ENCODE results near the gene AP5B1. TPM values are rescaled to one million over a fixed set of nuclear protein-coding genes. Genes with fewer than 3 reads are reported as not detected.
"Not testable (repeated sequence)": the region's sequence is repeated elsewhere in the genome, so short reads cannot be mapped to it uniquely, and the experiment has no call there.

AP5B1 gene
- total and polyA plus RNA-seq, 2 donors from 2014 or later = 6.3 to 18.3 TPM

DNA sequence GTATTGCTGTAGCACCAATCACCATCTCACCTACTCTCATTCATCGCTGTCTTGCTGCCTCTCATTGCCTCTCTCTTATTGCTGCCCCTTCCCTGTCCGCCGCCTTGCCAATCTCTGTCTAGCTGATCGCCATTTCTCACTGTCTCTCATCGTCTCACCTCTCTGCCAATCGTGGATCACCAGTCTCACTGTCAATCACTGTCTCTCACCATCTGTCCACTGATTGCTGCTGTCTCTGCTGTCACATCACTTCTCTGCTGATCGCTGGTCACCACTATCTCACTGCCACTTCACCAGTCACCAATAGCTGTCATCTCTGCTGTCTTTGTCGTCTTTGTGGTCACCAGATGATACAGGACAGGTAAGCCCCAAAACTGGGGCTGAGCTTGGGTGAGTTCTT is 39.6 kb downstream of the AP5B1 start:
- FAIRE-seq (no peak), DNase-seq (no peak)
- Histone ChIP-seq H3K27me3 (ENCODE audit: control insufficient read depth, insufficient read depth, low read length) (no peaks in the 10 kb centered on the region), H3K9me3 (ENCODE audit: control insufficient read depth in 2 of 3, insufficient read depth in 1 of 3, low read length in 3 of 3) (no peaks in the 10 kb centered on the region), H3K27ac (ENCODE audit: low read depth in 2 of 2, low read length in 2 of 2) (no peak overlapping the region), H3K9ac (ENCODE audit: low read length in 3 of 3) (no peak overlapping the region), H3K36me3 (ENCODE audit: control insufficient read depth in 2 of 3, insufficient read depth in 3 of 3, low read length in 3 of 3) (no peaks in the 10 kb centered on the region), H3K4me3 (ENCODE audit: low read length in 3 of 3) (no peak overlapping the region), H3K4me1 (ENCODE audit: control insufficient read depth in 2 of 3, insufficient read depth in 2 of 3, low read depth in 1 of 3, low read length in 3 of 3) (peaks cover 0 to 3% (median 0%) of the 10 kb centered on the region in 3 donors)
- TF ChIP-seq CTCF (IDR thresholded peaks at IDR 0.05; ENCODE audit: borderline replicate concordance, extremely low read depth, insufficient read depth) = no peak
- intact Hi-C loops (cut with DNase I) = no loop called here

DNA sequence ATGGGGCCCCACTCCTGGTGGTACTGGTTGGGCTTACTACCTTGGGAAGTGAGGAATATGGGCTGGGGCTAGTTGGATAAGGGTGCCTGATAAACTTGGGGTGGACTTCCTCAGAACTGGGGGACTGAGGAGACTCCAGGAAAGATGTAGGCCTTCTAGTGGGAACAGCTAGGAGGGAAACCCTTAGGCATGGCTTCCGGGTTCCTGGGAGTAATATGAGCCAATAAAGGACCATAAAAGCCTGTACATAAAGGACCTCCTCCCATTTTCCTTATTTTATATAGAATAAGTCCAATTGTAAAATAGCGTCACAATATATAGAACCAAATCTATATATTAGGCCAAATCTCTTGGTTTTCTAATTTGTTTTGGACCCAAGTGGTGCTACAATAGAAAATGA is 41.8 kb downstream of the AP5B1 start:
- no peak overlapping the region for H3K4me3 ChIP-seq (ENCODE audit: low read length in 3 of 3)
- no peaks in the 10 kb centered on the region for H3K27me3 ChIP-seq (ENCODE audit: control insufficient read depth, insufficient read depth, low read length)
- H3K4me1 ChIP-seq (ENCODE audit: control insufficient read depth in 2 of 3, insufficient read depth in 2 of 3, low read depth in 1 of 3, low read length in 3 of 3) = peaks cover 0 to 3% (median 0%) of the 10 kb centered on the region in 3 donors
- H3K36me3 ChIP-seq (ENCODE audit: control insufficient read depth in 2 of 3, insufficient read depth in 3 of 3, low read length in 3 of 3) = no peaks in the 10 kb centered on the region
- TF ChIP-seq CTCF (IDR thresholded peaks at IDR 0.05; ENCODE audit: borderline replicate concordance, extremely low read depth, insufficient read depth) = no peak
- intact Hi-C loops (cut with DNase I) = no loop called here
- no peak for DNase-seq
- no peak overlapping the region for H3K27ac ChIP-seq (ENCODE audit: low read depth in 2 of 2, low read length in 2 of 2)
- H3K9ac ChIP-seq (ENCODE audit: low read length in 3 of 3) = no peak overlapping the region
- no peak for FAIRE-seq
- H3K9me3 ChIP-seq (ENCODE audit: control insufficient read depth in 2 of 3, insufficient read depth in 1 of 3, low read length in 3 of 3) = no peaks in the 10 kb centered on the region

DNA sequence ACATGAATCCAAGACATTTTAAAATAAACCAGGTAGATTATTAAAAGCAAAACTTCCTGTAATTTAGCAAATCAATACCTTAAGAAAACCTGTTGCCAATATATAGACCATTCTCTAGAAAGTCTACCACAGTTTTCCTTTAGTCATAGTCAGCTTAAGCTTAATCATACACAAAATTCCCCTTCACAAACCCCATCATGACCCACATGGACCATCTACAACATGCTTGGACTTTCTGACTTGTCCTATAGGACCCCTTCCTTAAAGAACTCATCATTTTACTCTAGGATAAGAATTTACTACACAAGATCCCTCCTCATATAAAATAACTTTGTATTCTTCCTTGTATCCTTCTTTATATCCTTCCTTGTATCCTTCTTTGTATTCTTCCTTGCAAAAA is 44.0 kb downstream of the AP5B1 start:
- Histone ChIP-seq H3K9ac (ENCODE audit: low read length in 3 of 3) (no peak overlapping the region), H3K4me1 (ENCODE audit: control insufficient read depth in 2 of 3, insufficient read depth in 2 of 3, low read depth in 1 of 3, low read length in 3 of 3) (no peaks in the 10 kb centered on the region), H3K4me3 (ENCODE audit: low read length in 3 of 3) (no peak overlapping the region), H3K9me3 (ENCODE audit: control insufficient read depth in 2 of 3, insufficient read depth in 1 of 3, low read length in 3 of 3) (no peaks in the 10 kb centered on the region), H3K27me3 (ENCODE audit: control insufficient read depth, insufficient read depth, low read length) (no peaks in the 10 kb centered on the region), H3K36me3 (ENCODE audit: control insufficient read depth in 2 of 3, insufficient read depth in 3 of 3, low read length in 3 of 3) (no peaks in the 10 kb centered on the region), H3K27ac (ENCODE audit: low read depth in 2 of 2, low read length in 2 of 2) (no peak overlapping the region)
- intact Hi-C loops (cut with DNase I) = no loop called here
- FAIRE-seq (no peak), DNase-seq (no peak)
- no peak for TF ChIP-seq CTCF (IDR thresholded peaks at IDR 0.05; ENCODE audit: borderline replicate concordance, extremely low read depth, insufficient read depth)

GRCh38 chr11:65735111-65735510 is 45.7 kb downstream of the AP5B1 start:
- not testable (repeated sequence) for H3K27ac ChIP-seq (ENCODE audit: low read depth in 2 of 2, low read length in 2 of 2); FAIRE-seq

More at GRCh38 chr11:65735111-65735510, 45.7 kb downstream of the AP5B1 start:
- H3K36me3 ChIP-seq (ENCODE audit: control insufficient read depth in 2 of 3, insufficient read depth in 3 of 3, low read length in 3 of 3); H3K9ac ChIP-seq (ENCODE audit: low read length in 3 of 3); H3K9me3 ChIP-seq (ENCODE audit: control insufficient read depth in 2 of 3, insufficient read depth in 1 of 3, low read length in 3 of 3); DNase-seq; H3K27me3 ChIP-seq (ENCODE audit: control insufficient read depth, insufficient read depth, low read length); H3K4me3 ChIP-seq (ENCODE audit: low read length in 3 of 3); intact Hi-C loops (cut with DNase I); H3K4me1 ChIP-seq (ENCODE audit: control insufficient read depth in 2 of 3, insufficient read depth in 2 of 3, low read depth in 1 of 3, low read length in 3 of 3): not testable (repeated sequence)
